ENCODE data around the gene NID2. TPM values are rescaled to one million over a fixed set of nuclear protein-coding genes. Genes with fewer than 3 reads are reported as not detected.

Gene NID2
- polyA plus RNA-seq, 4 donors = 94.5 to 105 (median 99.4) TPM

- DNase-seq (ENCODE audit: low read depth in 4 of 4, low spot score in 2 of 4) = no peak
These were observed 9.2 kb downstream of the NID2 start for GRCh38 chr14:52059649-52060048.

DNA sequence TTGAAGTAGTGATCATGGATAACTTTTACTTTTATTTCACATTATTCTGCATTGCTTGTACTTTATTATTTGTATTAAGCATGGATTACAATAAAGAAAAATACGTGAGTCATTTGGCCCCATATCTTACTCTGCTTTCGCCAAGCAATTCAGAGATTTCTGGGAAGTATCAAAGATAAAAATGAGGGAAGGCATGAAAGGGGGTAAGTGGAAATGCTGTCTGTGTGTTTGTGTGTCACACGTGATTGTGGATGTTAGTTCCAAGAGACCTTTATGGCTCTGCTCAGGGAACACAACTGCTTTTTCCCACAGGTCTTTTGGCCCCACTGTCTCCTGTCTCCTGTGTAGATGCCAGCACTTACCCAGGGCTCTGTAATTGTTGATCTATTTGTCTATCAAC, 10.5 kb downstream of the NID2 start:
- DNase-seq (ENCODE audit: low read depth in 4 of 4, low spot score in 2 of 4) = no peak

DNA sequence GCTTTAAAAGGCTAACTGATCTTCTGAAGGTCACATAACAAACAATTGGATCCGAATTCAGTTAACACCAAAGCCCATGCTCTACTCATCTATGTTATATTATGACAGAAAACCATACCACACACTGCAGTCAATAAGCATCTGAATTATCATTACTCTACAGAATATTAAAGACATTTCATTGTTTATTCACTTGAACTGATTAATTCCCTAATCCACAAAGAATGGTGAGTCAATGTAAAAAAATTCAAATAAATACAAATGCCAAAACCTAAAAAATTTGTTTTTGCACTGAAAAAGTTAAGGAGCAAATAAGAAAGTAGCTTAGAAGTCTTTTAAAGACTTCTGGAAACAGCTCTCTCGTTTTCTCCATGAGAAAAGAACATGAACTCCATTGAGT, 13.7 kb downstream of the NID2 start:
- DNase-seq (ENCODE audit: low read depth in 4 of 4, low spot score in 2 of 4) = no peak

DNA sequence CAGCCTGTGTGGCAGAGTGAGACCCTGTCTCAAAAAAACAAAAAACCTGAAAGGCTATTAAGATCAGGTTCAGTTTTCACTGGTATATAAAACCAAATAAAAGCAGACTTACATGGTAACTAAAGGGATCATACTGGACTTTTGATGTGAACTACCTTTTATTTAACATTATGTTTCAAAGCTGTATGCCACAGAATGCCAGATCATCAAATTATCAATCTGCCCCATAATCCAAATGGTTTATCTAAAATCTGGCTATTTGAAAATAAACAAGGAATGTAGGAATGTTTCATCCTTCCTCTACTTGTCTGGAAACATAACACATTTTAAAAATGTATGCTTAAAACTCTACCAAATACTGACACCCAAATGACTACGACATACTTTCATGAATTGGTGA, 14.2 kb downstream of the NID2 start:
- no peak for DNase-seq (ENCODE audit: low read depth in 4 of 4, low spot score in 2 of 4)

GRCh38 chr14:52053044-52053443, 15.8 kb downstream of the NID2 start:
- no peak for DNase-seq (ENCODE audit: low read depth in 4 of 4, low spot score in 2 of 4)

DNA sequence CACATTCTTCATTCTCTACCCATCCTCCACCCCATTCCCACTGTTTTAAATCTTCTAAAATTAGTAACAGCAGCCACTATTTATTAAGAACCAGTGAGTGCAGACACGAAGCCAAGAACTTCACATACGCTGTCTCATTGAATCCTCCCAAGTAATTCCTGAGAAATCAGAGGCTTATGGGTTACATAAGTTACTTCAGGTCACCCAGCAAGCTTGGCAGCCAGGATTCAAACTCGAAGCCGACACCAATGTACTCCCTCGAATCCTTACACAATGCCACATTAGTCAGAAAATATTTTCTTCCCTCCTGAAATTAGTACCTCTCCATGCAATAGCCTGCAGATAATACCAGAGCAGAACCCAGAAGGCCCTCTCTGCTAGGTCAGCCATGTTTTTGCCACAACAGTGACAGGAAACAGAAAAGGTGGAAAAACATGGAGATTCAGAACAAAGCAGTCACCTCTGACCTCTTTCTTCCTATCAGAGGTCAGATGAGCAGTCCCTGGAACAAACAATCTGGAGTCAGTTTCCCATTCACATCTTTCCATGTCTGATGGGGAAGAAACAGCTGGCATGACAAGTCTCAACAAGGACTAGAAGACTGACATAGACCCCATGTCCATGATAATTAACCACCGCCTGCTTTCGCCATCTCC, 16.4 kb downstream of the NID2 start:
- DNase-seq (ENCODE audit: low read depth in 4 of 4, low spot score in 2 of 4) = no peak

- no peak for DNase-seq (ENCODE audit: low read depth in 4 of 4, low spot score in 2 of 4)
These were observed 17.0 kb downstream of the NID2 start for GRCh38 chr14:52051871-52052270.

DNA sequence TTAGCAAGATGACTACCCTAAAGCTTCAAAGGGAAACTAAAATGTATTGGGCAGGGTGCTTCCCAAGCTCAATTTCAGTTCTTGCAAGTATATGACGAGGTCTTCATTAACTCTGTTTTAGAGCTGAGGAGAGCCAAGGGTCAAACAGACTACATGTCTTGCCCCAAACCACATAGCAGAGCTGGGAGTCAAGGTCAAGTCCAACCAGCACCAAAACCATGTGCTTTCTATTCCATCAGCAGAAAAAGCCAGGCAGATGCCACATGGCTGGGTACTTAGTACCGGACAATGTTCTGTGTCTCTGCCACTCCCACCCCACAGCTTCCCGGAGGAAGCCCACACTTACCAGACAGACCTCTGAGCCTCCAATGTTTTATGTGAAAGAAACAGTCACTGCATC, 17.6 kb downstream of the NID2 start:
- no peak for DNase-seq (ENCODE audit: low read depth in 4 of 4, low spot score in 2 of 4)

DNA sequence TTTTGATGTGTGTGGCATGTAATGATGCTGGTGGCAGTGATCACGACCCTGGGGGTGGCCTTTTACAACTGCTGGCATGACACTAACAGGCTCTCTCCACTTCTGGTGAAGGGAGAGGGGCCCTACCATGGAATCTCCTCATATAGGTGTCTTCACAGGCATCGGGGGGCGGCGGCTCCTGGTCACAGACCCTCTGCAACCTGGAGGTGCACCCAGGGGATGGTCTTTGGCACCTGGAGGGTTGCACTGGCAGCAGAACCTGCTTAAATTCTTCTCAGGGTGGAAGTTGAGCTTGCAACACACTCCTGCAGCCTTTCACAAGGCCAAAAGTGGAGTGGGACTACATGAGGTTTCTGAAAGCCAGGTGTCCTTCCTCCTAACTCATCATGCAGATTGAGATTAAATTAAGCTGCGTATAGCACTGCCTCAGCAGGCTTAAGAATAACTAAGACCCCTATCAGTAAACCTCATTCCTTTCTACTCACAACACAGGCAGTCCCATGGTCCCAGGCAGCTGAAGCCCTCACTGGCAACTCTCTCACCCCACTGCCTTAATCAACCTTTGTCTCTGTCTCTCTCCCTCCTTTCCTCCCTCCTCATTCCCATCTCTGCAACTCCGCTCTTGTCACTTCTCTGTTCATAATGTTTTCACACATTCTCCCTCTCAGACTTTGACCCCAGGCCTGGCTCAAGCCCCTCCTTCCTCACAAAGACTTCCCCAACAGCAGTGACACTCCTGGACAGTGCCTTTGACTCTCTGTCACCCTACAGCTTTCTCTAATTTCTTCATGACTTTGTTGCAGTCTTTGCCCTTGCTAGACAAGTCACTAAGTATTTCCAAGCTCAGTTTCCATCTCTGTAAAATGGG, 18.9 kb downstream of the NID2 start:
- DNase-seq (ENCODE audit: low read depth in 4 of 4, low spot score in 2 of 4) = no peak

GRCh38 chr14:52049271-52049670, 19.6 kb downstream of the NID2 start:
- DNase-seq (ENCODE audit: low read depth in 4 of 4, low spot score in 2 of 4) = no peak

DNA sequence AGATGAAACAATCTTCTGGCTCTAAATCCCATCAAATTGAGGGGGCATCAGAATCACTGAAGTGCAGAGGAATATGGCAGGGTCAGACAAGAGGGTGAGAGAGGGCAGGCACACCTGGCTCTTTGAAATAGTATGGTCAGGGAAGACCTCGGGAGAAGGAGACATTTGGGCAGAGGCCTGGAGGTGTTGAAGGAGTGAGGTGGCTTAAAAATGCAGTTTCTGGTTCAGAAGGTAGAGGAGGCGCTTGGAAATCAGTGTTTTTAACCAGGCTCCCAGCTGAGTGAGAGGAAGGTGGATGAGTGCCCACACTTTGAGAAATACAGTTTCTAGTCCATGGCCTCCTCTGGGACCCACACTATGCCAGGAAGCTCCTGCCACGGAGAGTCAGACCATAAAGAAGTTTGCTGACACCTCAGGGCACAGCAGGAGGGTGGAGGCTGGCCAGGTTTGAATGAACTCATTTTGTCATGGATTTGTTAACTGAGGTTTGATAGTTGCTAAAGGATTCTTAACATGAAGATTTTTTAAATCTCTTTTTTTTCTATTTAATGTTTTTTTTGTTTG, 20.1 kb downstream of the NID2 start:
- no peak for DNase-seq (ENCODE audit: low read depth in 4 of 4, low spot score in 2 of 4)

- DNase-seq (ENCODE audit: low read depth in 4 of 4, low spot score in 2 of 4) = no peak
These were observed 20.7 kb downstream of the NID2 start for GRCh38 chr14:52048116-52048515.

GRCh38 chr14:52046376-52046917, 22.4 kb downstream of the NID2 start:
- DNase-seq (ENCODE audit: low read depth in 4 of 4, low spot score in 2 of 4) = no peak

DNA sequence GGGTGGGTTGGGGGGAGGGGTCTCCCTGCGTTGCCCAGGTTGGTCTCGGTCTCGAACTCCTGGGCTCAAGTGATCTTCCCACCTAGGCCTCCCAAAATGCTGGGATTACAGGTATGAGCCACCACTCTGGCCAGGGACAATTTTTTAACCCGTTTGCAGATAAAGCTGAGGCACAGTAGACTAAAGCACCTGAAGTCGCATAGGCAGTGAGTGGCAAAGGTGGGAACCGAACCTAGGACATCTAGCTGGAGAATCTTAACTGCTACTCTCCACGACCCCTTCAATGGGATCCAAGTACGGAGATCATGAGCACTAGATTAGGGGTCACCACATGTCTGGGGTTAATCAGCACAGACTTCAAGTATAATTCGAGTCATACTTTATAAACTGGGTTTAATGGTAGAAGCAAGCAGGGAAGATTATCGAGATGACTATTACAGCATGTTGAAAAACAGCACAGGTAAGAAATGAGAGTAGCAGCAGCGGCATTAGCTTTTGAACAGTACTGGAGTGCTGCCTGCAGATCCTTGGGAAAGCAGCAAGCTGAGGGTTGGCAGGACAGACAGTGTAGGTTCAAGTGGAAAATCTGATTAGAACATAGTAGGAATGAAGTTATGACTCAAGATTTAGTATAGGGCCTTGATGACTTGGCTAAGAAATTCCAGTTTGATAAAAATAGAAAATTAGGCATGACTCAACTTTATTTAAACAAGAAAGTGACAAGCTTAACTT, 23.9 kb downstream of the NID2 start:
- DNase-seq (ENCODE audit: low read depth in 4 of 4, low spot score in 2 of 4) = no peak

DNA sequence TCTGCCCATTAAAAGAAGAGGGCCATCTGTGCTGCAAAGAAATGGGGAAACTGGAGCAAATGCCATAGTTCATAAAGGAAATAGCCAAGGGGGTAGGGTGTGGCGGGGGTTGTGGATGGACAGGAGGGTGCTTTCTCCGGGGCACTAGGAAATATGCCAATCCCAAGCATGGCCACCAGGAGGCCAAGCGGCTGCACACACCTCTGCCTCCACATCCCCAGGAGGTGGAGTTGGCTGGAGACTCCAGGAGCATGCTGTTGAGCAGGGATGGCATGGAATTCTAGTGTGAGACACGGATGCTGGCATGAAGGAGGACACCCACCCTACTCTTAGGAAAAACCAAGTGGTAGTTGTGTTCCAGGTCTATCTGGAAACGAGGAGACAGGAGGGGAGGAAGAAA, 25.2 kb downstream of the NID2 start:
- DNase-seq (ENCODE audit: low read depth in 4 of 4, low spot score in 2 of 4) = no peak

GRCh38 chr14:52042371-52043289, 26.2 kb downstream of the NID2 start:
- no peak for DNase-seq (ENCODE audit: low read depth in 4 of 4, low spot score in 2 of 4)

DNA sequence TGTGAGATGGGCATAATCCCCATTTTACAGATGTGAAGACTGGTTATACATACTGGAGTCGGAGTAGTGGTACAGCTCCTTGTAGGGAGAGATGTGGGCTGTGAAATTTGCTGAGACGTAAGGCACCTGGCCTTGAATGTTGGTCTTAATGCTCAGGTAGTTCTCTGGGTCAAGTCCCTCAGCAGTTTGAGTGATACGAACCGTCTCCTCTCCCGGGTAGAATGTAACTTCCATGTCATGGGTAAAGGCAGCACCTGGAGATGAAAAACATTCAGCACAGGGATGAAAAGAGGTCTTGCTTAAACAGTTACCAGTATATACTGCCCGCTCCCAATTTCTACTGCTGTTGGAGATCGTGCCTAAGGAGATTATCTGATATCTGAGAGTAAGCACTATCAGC, 28.3 kb downstream of the NID2 start:
- DNase-seq (ENCODE audit: low read depth in 4 of 4, low spot score in 2 of 4) = no peak

DNA sequence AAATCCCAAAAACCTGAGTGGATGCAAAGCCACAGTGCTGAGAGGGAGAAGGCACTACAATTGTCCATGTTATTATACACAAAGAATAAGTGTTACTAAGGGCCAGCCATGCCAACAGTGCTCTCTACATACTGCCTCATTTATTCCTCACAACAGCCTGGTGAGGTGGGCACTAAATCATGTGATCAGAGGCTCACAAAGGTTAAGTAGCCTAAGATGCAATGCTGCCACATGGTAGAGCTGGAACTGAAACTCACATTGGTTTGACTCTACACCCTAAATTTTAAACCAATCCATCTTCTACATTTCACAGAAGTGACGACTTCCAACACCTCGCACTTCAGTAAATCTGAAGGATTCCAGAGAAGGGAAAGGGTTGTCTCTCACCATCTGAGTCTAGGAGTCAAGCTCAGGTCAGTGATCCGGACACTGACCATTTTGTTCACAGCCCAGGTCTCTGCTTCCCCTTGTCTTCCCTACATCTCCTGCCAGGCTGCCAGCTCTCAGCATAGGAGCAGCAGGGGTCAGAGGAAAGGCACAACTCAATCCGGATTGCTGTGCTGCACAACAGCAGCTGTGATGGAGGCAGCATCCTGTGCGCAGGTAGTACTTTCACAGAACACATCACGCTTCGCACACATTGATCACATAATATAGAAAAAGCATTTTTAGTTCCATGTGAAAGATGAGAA, 29.6 kb downstream of the NID2 start:
- no peak for DNase-seq (ENCODE audit: low read depth in 4 of 4, low spot score in 2 of 4)

GRCh38 chr14:52033101-52033642, 35.7 kb downstream of the NID2 start:
- DNase-seq (ENCODE audit: low read depth in 4 of 4, low spot score in 2 of 4) = no peak
